AG10803 (cell line): Measurements from ENCODE around the gene LRP5.

Source experiments
- DNase-seq: peaks from one replicate; pipeline ENCODE4 v3.0.0; 2010; ENCODE audit warnings: low read depth
- H3K4me3 ChIP-seq: 2 replicates; pipeline ENCODE4 v1.5.1; 2011; ENCODE audit warnings: mild to moderate bottlenecking, low read length, control low read depth
- CTCF ChIP-seq: conservative IDR thresholded peaks from 2 replicates; pipeline ENCODE4 v1.5.1; 2011; ENCODE audit warnings: mild to moderate bottlenecking, low read length, control low read depth, inconsistent platforms

Gene LRP5

GRCh38 chr11:68327586-68328370, 15.4 kb downstream of the LRP5 start:
- DNase-seq: no peak
- no peak for TF ChIP-seq CTCF
- no peak overlapping the region for H3K4me3 ChIP-seq

GRCh38 chr11:68328374-68329091, 16.1 kb downstream of the LRP5 start:
- H3K4me3 ChIP-seq: no peak overlapping the region
- no peak for DNase-seq
- no peak for TF ChIP-seq CTCF

- no peak for TF ChIP-seq CTCF
- H3K4me3 ChIP-seq: no peak overlapping the region
- no peak for DNase-seq
Measured at GRCh38 chr11:68329536-68329935, 17.1 kb downstream of the LRP5 start.

- H3K4me3 ChIP-seq: no peak overlapping the region
- TF ChIP-seq CTCF: no peak
- peak; percentile 61 for DNase-seq
Measured at GRCh38 chr11:68329978-68330699, 17.7 kb downstream of the LRP5 start.

GRCh38 chr11:68330700-68331337, 18.4 kb downstream of the LRP5 start:
- TF ChIP-seq CTCF: no peak
- H3K4me3 ChIP-seq: no peak overlapping the region
- no peak for DNase-seq

GRCh38 chr11:68331338-68331947, 19.1 kb downstream of the LRP5 start:
- H3K4me3 ChIP-seq: no peak overlapping the region
- no peak for TF ChIP-seq CTCF
- no peak for DNase-seq
